ENCODE data around the gene FOSL1. TPM values are rescaled to one million over a fixed set of nuclear protein-coding genes. Genes with fewer than 3 reads are reported as not detected.

Gene FOSL1
- total and polyA plus RNA-seq, 2 of the 13 experiments (the other 11 are each of a cell fraction or from before 2014, with no cell fraction given) = 4.0 to 4.1 TPM

- TF ChIP-seq, protein P1, sequence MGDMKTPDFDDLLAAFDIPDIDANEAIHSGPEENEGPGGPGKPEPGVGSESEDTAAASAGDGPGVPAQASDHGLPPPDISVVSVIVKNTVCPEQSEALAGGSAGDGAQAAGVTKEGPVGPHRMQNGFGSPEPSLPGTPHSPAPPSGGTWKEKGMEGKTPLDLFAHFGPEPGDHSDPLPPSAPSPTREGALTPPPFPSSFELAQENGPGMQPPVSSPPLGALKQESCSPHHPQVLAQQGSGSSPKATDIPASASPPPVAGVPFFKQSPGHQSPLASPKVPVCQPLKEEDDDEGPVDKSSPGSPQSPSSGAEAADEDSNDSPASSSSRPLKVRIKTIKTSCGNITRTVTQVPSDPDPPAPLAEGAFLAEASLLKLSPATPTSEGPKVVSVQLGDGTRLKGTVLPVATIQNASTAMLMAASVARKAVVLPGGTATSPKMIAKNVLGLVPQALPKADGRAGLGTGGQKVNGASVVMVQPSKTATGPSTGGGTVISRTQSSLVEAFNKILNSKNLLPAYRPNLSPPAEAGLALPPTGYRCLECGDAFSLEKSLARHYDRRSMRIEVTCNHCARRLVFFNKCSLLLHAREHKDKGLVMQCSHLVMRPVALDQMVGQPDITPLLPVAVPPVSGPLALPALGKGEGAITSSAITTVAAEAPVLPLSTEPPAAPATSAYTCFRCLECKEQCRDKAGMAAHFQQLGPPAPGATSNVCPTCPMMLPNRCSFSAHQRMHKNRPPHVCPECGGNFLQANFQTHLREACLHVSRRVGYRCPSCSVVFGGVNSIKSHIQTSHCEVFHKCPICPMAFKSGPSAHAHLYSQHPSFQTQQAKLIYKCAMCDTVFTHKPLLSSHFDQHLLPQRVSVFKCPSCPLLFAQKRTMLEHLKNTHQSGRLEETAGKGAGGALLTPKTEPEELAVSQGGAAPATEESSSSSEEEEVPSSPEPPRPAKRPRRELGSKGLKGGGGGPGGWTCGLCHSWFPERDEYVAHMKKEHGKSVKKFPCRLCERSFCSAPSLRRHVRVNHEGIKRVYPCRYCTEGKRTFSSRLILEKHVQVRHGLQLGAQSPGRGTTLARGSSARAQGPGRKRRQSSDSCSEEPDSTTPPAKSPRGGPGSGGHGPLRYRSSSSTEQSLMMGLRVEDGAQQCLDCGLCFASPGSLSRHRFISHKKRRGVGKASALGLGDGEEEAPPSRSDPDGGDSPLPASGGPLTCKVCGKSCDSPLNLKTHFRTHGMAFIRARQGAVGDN (CRISPR knock-in tag; IDR thresholded peaks at IDR 0.05) = peak; percentile 26; the same call in 1 of the 2 replicates
Measured at GRCh38 chr11:65871811-65872548, 28.2 kb downstream of the FOSL1 start (continued).

- no peaks in the 10 kb centered on the region; a peak in 1 of 5 replicates for H3K27me3 ChIP-seq (ENCODE audit: control insufficient read depth in 1 of 2, insufficient read depth in 2 of 2, low read length in 2 of 2)
- intact Hi-C loops (cut with micrococcal nuclease; ENCODE audit: unreplicated experiment) (no loop called here), in situ Hi-C loops (cut with HindIII; ENCODE audit: extremely low pct_ligation_motif_present, low pct_unique_long_range_greater_than_20kb) (no loop called here)
- H3K4me1 ChIP-seq (ENCODE audit: insufficient read depth, low read length) = peaks cover 22% of the 10 kb centered on the region
- BruUV-seq (replicated peaks) = no TSS peak
- no peak for FAIRE-seq
- CTCF ChIA-PET (ENCODE audit: low intra/inter-chr PET ratio, low total read pairs) = no interaction called here
- peak; percentile 29 for ATAC-seq
- peak overlapping the region; percentile 69; the same call in 1 of the 2 replicates for H3K9ac ChIP-seq (ENCODE audit: insufficient read depth, low read depth, low read length)
- no peak overlapping the region for H3K27ac ChIP-seq (ENCODE audit: extremely low read length, insufficient read depth, low read length)
- no peaks in the 10 kb centered on the region for H3K79me2 ChIP-seq (ENCODE audit: insufficient read depth, low read length)
- H3K4me2 ChIP-seq (ENCODE audit: low read depth, low read length) = peak overlapping the region; percentile 71
- WGBS (ENCODE audit: low lambda C conversion rate) = 39% methylated on average over 8 of the region's 24 CpGs
- no peak for DNase-seq (ENCODE audit: low spot score)
- TF ChIP-seq SOX6 (IDR thresholded peaks at IDR 0.05) = no peak
- TF ChIP-seq SOX6 (CRISPR knock-in tag; IDR thresholded peaks at IDR 0.05) = no peak
- no peak for TF ChIP-seq ZNF484 (CRISPR knock-in tag; IDR thresholded peaks at IDR 0.05; ENCODE audit: borderline replicate concordance, low read depth)
- no peak for TF ChIP-seq TBX3 (IDR thresholded peaks at IDR 0.05; ENCODE audit: borderline replicate concordance)
- no peak for TF ChIP-seq ZNF282 (IDR thresholded peaks at IDR 0.05; ENCODE audit: partially characterized antibody)
- peak; percentile 19; the same call in 1 of the 2 replicates for TF ChIP-seq SAP130 (CRISPR knock-in tag; IDR thresholded peaks at IDR 0.05; ENCODE audit: low read depth)
- TF ChIP-seq RORA (CRISPR knock-in tag; IDR thresholded peaks at IDR 0.05) = no peak
- TF ChIP-seq, protein P1 (CRISPR knock-in tag; IDR thresholded peaks at IDR 0.05) = peak; percentile 20
- POLR2A ChIA-PET = interaction anchor here (1.0 to 8.9 kb wide), 6 partner anchors 12 to 132 kb away, joined by 3 to 81 read pairs (median 4); partner anchors contain the start of genes CCDC85B, CFL1, FIBP and MUS81
- peaks cover 0 to 10% of the 10 kb centered on the region in 2 experiments; a peak in 2 of 5 replicates for H3K36me3 ChIP-seq (replicated peaks in 1 of 2; ENCODE audit: control insufficient read depth in 1 of 2, insufficient read depth in 2 of 2, low read length in 2 of 2)
- no peaks in the 10 kb centered on the region for H4K20me1 ChIP-seq (ENCODE audit: insufficient read depth, low read length)
- H2AFZ ChIP-seq (ENCODE audit: low read length) = no peak overlapping the region
- no peaks in the 10 kb centered on the region for H3K9me3 ChIP-seq (ENCODE audit: low read length)
- H3K4me3 ChIP-seq (replicated peaks in 1 of 3; ENCODE audit: insufficient read depth in 1 of 3, low read depth in 2 of 3, low read length in 3 of 3) = peak overlapping the region in 1 of 3 experiments; percentile 73; a peak in 2 of 6 replicates
Measured at GRCh38 chr11:65870706-65871681, 29.2 kb downstream of the FOSL1 start.
